ENCODE measurements around the gene NAV3. TPM values are rescaled to one million over a fixed set of nuclear protein-coding genes. Genes with fewer than 3 reads are reported as not detected.

Gene NAV3
- total RNA-seq, 2 donors from 2014 or later = 0.72 to 1.9 TPM

DNA sequence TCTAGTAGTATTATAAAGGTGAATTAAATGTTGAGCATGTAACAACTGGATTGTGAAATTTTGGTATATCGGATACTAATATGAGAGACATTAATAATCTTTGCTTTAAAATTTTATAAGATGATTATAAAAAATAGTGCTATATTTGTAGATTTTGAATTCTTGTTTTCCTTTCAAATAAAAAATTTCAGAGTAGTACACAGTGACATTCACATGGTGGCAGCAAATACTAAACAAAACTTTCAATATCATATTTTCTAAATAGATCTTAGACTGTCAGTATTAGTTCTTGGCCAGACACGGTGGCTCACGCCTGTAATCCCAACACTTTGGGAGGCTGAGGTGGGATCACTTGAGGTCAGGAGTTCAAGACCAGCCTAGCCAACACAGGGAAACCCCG, 166.0 kb downstream of the NAV3 start:
- intact Hi-C loops (cut with DNase I) = no loop called here
- Histone ChIP-seq H3K36me3 (no peaks in the 10 kb centered on the region), H3K9me3 (no peaks in the 10 kb centered on the region), H3K4me3 (no peak overlapping the region), H3K27ac (no peak overlapping the region), H3K4me1 (peaks cover 4% of the 10 kb centered on the region), H3K9ac (ENCODE audit: low read depth in 2 of 2, low read length in 2 of 2) (no peak overlapping the region), H3K27me3 (no peaks in the 10 kb centered on the region)
- no peak for DNase-seq
- TF ChIP-seq CTCF (IDR thresholded peaks at IDR 0.05) = no peak

DNA sequence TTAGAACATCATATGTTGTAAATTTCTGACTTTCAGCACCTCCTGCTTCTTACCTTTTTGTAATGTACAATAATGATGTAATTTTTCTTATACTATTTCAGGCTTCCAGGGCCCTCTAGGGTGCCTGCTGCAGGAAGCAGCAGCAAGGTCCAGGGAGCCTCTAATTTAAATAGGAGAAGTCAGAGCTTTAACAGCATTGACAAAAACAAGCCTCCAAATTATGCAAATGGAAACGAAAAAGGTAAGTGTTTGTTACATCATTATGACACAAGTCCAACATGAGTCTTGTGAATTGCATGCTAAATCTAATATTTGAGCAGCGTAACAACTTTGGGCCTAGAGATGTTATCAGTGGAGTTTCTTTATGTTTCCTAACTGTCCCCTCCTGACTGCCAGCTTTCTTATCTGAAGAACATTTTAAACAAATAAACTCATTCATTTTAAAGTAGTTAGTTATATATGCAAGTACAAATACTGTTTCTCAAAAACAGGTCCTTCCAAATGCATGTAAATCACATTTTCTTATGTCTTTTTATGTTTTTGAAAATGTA, 167.6 kb downstream of the NAV3 start:
- DNase-seq = no peak
- H3K9me3 ChIP-seq = no peaks in the 10 kb centered on the region
- H3K4me3 ChIP-seq = no peak overlapping the region
- H3K36me3 ChIP-seq = no peaks in the 10 kb centered on the region
- no peak overlapping the region for H3K9ac ChIP-seq (ENCODE audit: low read depth in 2 of 2, low read length in 2 of 2)
- H3K27me3 ChIP-seq = no peaks in the 10 kb centered on the region
- intact Hi-C loops (cut with DNase I) = no loop called here
- H3K27ac ChIP-seq = no peak overlapping the region
- TF ChIP-seq CTCF (IDR thresholded peaks at IDR 0.05) = no peak
- peaks cover 4% of the 10 kb centered on the region for H3K4me1 ChIP-seq

- Histone ChIP-seq H3K9me3 (no peaks in the 10 kb centered on the region), H3K27me3 (no peaks in the 10 kb centered on the region), H3K4me3 (no peak overlapping the region), H3K27ac (no peak overlapping the region), H3K4me1 (peaks cover 4% of the 10 kb centered on the region), H3K36me3 (no peaks in the 10 kb centered on the region), H3K9ac (ENCODE audit: low read depth in 2 of 2, low read length in 2 of 2) (no peak overlapping the region)
- DNase-seq = no peak
- TF ChIP-seq CTCF (IDR thresholded peaks at IDR 0.05) = no peak
- intact Hi-C loops (cut with DNase I) = no loop called here
Measured at GRCh38 chr12:77999074-77999715, 168.5 kb downstream of the NAV3 start.

DNA sequence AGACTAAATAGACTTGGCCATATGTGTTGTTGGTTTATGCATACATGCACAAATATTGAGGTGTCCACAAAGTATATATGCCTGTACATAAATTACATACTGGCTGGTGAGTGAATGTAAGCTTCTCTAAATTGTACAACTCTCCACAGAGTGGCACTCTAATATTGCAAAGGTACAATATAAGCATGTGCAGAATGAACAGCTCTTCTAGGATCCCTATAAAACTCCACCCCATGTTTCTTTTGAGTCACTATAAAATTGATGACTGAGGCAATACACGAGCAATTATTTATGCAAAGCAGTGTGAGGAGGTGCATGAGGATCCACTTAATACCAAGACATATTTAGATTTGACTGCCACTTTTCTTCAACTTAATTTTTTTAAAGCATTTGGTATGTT, 172.2 kb downstream of the NAV3 start:
- intact Hi-C loops (cut with DNase I) = loop anchor here (10.0 kb wide), 1 partner anchor 112 kb away; no protein-coding TSS in a partner anchor
- Histone ChIP-seq H3K36me3 (no peaks in the 10 kb centered on the region), H3K27me3 (no peaks in the 10 kb centered on the region), H3K9ac (ENCODE audit: low read depth in 2 of 2, low read length in 2 of 2) (no peak overlapping the region), H3K4me3 (no peak overlapping the region), H3K9me3 (no peaks in the 10 kb centered on the region), H3K4me1 (peaks cover 4% of the 10 kb centered on the region), H3K27ac (no peak overlapping the region)
- no peak for TF ChIP-seq CTCF (IDR thresholded peaks at IDR 0.05)
- DNase-seq = no peak

DNA sequence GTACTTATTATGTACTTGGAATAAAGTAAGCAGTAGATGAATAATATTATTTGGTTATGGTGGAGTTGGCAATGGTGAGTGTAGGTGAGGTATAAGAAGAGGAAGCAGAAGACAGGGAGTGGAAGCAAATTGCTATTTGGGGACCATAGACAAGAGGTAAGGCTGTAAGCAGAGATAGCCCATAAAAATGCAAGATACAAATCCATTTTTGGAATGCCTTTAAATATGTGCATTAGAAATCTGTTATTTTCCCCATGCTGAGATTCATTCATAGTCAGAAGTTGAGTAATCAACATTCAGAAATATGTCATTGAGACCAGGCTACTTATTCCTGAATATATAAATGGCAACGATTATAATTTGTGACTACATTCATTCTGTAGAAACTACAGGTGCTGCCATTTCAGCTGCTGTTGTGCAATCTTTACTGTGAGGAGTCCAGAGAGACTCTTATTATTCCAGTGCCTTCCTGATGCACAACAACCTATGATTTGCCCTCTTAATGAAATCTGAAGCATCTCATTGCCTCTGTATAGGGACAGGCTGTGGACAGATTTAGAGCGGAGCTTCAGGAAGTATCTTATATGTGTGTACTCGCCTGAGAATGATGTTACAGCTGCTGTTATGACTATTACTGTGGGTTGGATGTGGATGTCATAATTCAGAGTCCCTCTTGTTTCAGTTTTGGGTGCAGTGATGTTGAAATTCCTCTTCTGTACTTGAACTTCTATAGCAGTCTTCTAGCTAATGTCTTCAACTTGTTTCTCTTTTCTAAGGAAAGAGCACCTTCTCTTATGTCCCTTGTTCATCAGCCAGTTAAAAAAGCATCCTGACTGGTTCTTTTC, 173.8 kb downstream of the NAV3 start:
- no peak for TF ChIP-seq CTCF (IDR thresholded peaks at IDR 0.05)
- Histone ChIP-seq H3K36me3 (no peaks in the 10 kb centered on the region), H3K9ac (ENCODE audit: low read depth in 2 of 2, low read length in 2 of 2) (no peak overlapping the region), H3K27ac (no peak overlapping the region), H3K9me3 (no peaks in the 10 kb centered on the region), H3K4me1 (peaks cover 4% of the 10 kb centered on the region), H3K4me3 (no peak overlapping the region), H3K27me3 (no peaks in the 10 kb centered on the region)
- intact Hi-C loops (cut with DNase I) = loop anchor here (10.0 kb wide), 1 partner anchor 110 kb away; no protein-coding TSS in a partner anchor
- DNase-seq = no peak

Data from colonic mucosa (tissue), 4 donors.